Measurements from ENCODE around the gene EFNA2.

EFNA2 gene

GRCh38 chr19:1285737-1286360, at the start of gene EFNA2:
Gene EFNA2, plus strand, starts transcription at chr19:1285873. Its CDS starts 296 bp downstream, at chr19:1286169.
- in situ Hi-C loops (cut with MboI; ENCODE audit: low pct_unique_long_range_greater_than_20kb, low sequenced_read_pairs, unreplicated experiment): loop anchor here (25.0 kb wide), 1 partner anchor 101 kb away; the partner anchor contains the start of gene NDUFS7
- no peak for DNase-seq (ENCODE audit: low spot score)

GRCh38 chr19:1236576-1236975, 49.1 kb upstream of the EFNA2 start:
- TF ChIP-seq CTCF (IDR thresholded peaks at IDR 0.05; ENCODE audit: extremely low read depth, insufficient read depth, missing control alignments): no peak
- DNase-seq (ENCODE audit: low spot score): no peak
- in situ Hi-C loops (cut with MboI; ENCODE audit: low pct_unique_long_range_greater_than_20kb, low sequenced_read_pairs, unreplicated experiment): no loop called here

More at GRCh38 chr19:1285737-1286360, at the start of gene EFNA2:
- peak; percentile 22 for TF ChIP-seq CTCF (IDR thresholded peaks at IDR 0.05; ENCODE audit: extremely low read depth, insufficient read depth, missing control alignments)

- in situ Hi-C loops (cut with MboI; ENCODE audit: low pct_unique_long_range_greater_than_20kb, low sequenced_read_pairs, unreplicated experiment): no loop called here
- no peak for DNase-seq (ENCODE audit: low spot score)
- no peak for TF ChIP-seq CTCF (IDR thresholded peaks at IDR 0.05; ENCODE audit: extremely low read depth, insufficient read depth, missing control alignments)
These were observed 48.5 kb upstream of the EFNA2 start for GRCh38 chr19:1237027-1237659.

GRCh38 chr19:1237754-1238368, 47.8 kb upstream of the EFNA2 start, which contains the start of gene CBARP:
Gene CBARP, minus strand, starts transcription at chr19:1238005. Its CDS starts 1,905 bp downstream, at chr19:1236100.
- TF ChIP-seq CTCF (IDR thresholded peaks at IDR 0.05; ENCODE audit: extremely low read depth, insufficient read depth, missing control alignments): no peak
- DNase-seq (ENCODE audit: low spot score): peak; percentile 78
- in situ Hi-C loops (cut with MboI; ENCODE audit: low pct_unique_long_range_greater_than_20kb, low sequenced_read_pairs, unreplicated experiment): no loop called here

- in situ Hi-C loops (cut with MboI; ENCODE audit: low pct_unique_long_range_greater_than_20kb, low sequenced_read_pairs, unreplicated experiment): no loop called here
- DNase-seq (ENCODE audit: low spot score): no peak
- no peak for TF ChIP-seq CTCF (IDR thresholded peaks at IDR 0.05; ENCODE audit: extremely low read depth, insufficient read depth, missing control alignments)
These were observed 47.0 kb upstream of the EFNA2 start for GRCh38 chr19:1238369-1239303.

GRCh38 chr19:1239420-1239795, 46.3 kb upstream of the EFNA2 start:
- DNase-seq (ENCODE audit: low spot score): no peak
- in situ Hi-C loops (cut with MboI; ENCODE audit: low pct_unique_long_range_greater_than_20kb, low sequenced_read_pairs, unreplicated experiment): no loop called here
- TF ChIP-seq CTCF (IDR thresholded peaks at IDR 0.05; ENCODE audit: extremely low read depth, insufficient read depth, missing control alignments): no peak
